DOHH2 (cell line): ENCODE results near the gene IFI16.

Experiments
- H3F3A ChIP-seq: fragments of 200-600 bp; sonication (generic), shearing (Covaris generic); 2 replicates; pipeline ENCODE4 v1.6.0; 2016; ENCODE audit warnings: antibody characterized with exemption, mild to moderate bottlenecking; ENCODE audit not compliant: control insufficient read depth, insufficient read depth
- H3K27ac ChIP-seq: fragments of 200-600 bp; sonication (generic); 2 replicates; pipeline ENCODE4 v1.5.1; 2014; ENCODE audit warnings: low read depth, mild to moderate bottlenecking, low read length, moderate library complexity
- H3K27me3 ChIP-seq: fragments of 200-600 bp; sonication (generic); 2 replicates; pipeline ENCODE4 v1.6.1; 2014; ENCODE audit warnings: mild to moderate bottlenecking, low read length, mixed read lengths; ENCODE audit not compliant: control insufficient read depth
- H3K36me3 ChIP-seq: fragments of 200-600 bp; sonication (generic); 2 replicates; pipeline ENCODE4 v1.6.1; 2014; ENCODE audit warnings: mild to moderate bottlenecking, low read length, moderate library complexity, mixed read lengths; ENCODE audit not compliant: control insufficient read depth
- H3K4me1 ChIP-seq: fragments of 200-600 bp; sonication (generic); 2 replicates; pipeline ENCODE4 v1.6.1; 2014; ENCODE audit warnings: mild to moderate bottlenecking, low read length, mixed read lengths; ENCODE audit not compliant: control insufficient read depth
- H3K4me2 ChIP-seq: fragments of 200-600 bp; sonication (generic); 2 replicates; pipeline ENCODE4 v1.6.0; 2014; ENCODE audit warnings: mild to moderate bottlenecking, low read length, moderate library complexity
- H3K4me3 ChIP-seq: fragments of 200-600 bp; sonication (generic); 2 replicates; pipeline ENCODE4 v1.5.1; 2014; ENCODE audit warnings: mild to moderate bottlenecking, low read length, mixed read lengths
- H3K79me2 ChIP-seq: fragments of 200-600 bp; sonication (generic); 2 replicates; pipeline ENCODE4 v1.6.1; 2014; ENCODE audit warnings: mild to moderate bottlenecking, low read length, mixed read lengths; ENCODE audit not compliant: control insufficient read depth
- H3K9me2 ChIP-seq: fragments of 200-600 bp; sonication (generic); replicated peaks from 2 replicates; pipeline ENCODE4 v1.6.1; 2014; ENCODE audit warnings: mild to moderate bottlenecking, low read length, mixed read lengths; ENCODE audit not compliant: control insufficient read depth
- H3K9me3 ChIP-seq: fragments of 200-600 bp; sonication (generic); 2 replicates; pipeline ENCODE4 v1.6.1; 2014; ENCODE audit warnings: antibody characterized with exemption, low read length, mixed read lengths; ENCODE audit not compliant: control insufficient read depth, insufficient read depth
- H4K20me1 ChIP-seq: fragments of 200-600 bp; sonication (generic); 2 replicates; pipeline ENCODE4 v1.6.0; 2014; ENCODE audit warnings: low read depth, mild to moderate bottlenecking, antibody characterized with exemption, low read length, moderate library complexity; ENCODE audit not compliant: control insufficient read depth, insufficient read depth
- EZH2phosphoT487 ChIP-seq: fragments of 200-600 bp; sonication (generic); IDR thresholded peaks from 2 replicates; pipeline ENCODE4 v1.6.1; 2017; ENCODE audit warnings: borderline replicate concordance, mild to moderate bottlenecking, antibody characterized with exemption, low read length, moderate library complexity, mixed read lengths
- TF ChIP-seq, protein P1 (sequence below): fragments of 200-600 bp; sonication (generic); IDR thresholded peaks from one replicate; pipeline ENCODE4 v1.5.1; 2014; ENCODE audit warnings: antibody characterized with exemption, mild to moderate bottlenecking, low read depth, low read length; ENCODE audit not compliant: poor library complexity, severe bottlenecking

Gene IFI16

DNA sequence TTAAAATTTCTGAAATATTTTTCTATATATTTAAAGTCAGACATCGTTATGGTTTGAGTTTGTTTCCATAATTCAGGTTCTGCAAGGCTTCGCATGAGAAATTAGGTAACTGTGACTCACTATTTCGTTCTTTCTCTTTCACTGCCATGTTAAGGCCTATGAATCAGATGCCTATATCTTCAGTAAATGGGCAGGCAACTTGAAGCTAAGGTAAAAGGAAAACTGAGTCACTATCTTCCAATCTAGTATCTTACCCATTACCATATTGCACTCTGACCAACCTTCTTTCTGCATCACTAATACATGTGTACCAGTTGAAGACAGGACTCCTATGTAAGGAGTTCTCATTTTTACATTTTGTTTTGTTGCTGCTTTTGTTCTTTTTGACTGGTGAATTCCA lies 40.5 kb upstream of the IFI16 start:
- H3K4me2 ChIP-seq = no peak overlapping the region
- no peaks in the 10 kb centered on the region for H3K9me2 ChIP-seq
- H3F3A ChIP-seq = no peaks in the 10 kb centered on the region
- peaks cover 12% of the 10 kb centered on the region; the same call in 1 of the 2 replicates for H3K27me3 ChIP-seq
- H3K27ac ChIP-seq = no peak overlapping the region
- no peak overlapping the region for H3K4me3 ChIP-seq
- TF ChIP-seq, protein P1, sequence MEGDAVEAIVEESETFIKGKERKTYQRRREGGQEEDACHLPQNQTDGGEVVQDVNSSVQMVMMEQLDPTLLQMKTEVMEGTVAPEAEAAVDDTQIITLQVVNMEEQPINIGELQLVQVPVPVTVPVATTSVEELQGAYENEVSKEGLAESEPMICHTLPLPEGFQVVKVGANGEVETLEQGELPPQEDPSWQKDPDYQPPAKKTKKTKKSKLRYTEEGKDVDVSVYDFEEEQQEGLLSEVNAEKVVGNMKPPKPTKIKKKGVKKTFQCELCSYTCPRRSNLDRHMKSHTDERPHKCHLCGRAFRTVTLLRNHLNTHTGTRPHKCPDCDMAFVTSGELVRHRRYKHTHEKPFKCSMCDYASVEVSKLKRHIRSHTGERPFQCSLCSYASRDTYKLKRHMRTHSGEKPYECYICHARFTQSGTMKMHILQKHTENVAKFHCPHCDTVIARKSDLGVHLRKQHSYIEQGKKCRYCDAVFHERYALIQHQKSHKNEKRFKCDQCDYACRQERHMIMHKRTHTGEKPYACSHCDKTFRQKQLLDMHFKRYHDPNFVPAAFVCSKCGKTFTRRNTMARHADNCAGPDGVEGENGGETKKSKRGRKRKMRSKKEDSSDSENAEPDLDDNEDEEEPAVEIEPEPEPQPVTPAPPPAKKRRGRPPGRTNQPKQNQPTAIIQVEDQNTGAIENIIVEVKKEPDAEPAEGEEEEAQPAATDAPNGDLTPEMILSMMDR = no peak
- TF ChIP-seq EZH2phosphoT487 = no peak
- no peaks in the 10 kb centered on the region for H3K36me3 ChIP-seq
- H3K79me2 ChIP-seq = no peaks in the 10 kb centered on the region
- no peaks in the 10 kb centered on the region for H3K4me1 ChIP-seq
- no peaks in the 10 kb centered on the region for H3K9me3 ChIP-seq
- no peaks in the 10 kb centered on the region for H4K20me1 ChIP-seq

DNA sequence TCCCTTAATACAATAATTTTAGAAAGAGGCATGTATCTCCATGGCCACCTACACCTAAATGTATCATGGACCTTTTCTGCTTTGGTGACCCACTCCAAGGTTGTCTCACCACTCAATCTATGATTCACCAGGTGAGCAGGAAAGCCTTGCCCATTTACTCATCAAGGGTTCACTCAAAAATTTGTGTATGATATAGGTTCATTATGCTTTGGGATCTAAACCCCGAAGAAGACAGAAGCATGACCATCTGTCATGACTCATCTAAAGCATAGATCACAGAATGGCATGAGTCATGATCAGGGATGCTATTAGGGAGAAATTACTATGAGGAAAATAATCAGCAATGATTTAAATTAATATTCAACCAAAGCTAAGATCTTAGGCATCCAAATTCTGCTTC lies 39.9 kb upstream of the IFI16 start:
- TF ChIP-seq EZH2phosphoT487 = no peak
- TF ChIP-seq, protein P1 = no peak
- H3K4me2 ChIP-seq = no peak overlapping the region
- no peaks in the 10 kb centered on the region for H3K79me2 ChIP-seq
- H3F3A ChIP-seq = no peaks in the 10 kb centered on the region
- H3K4me1 ChIP-seq = no peaks in the 10 kb centered on the region
- no peaks in the 10 kb centered on the region for H3K9me3 ChIP-seq
- H3K4me3 ChIP-seq = no peak overlapping the region
- no peaks in the 10 kb centered on the region for H3K9me2 ChIP-seq
- no peaks in the 10 kb centered on the region for H4K20me1 ChIP-seq
- no peaks in the 10 kb centered on the region for H3K36me3 ChIP-seq
- peaks cover 12% of the 10 kb centered on the region; the same call in 1 of the 2 replicates for H3K27me3 ChIP-seq
- H3K27ac ChIP-seq = no peak overlapping the region

DNA sequence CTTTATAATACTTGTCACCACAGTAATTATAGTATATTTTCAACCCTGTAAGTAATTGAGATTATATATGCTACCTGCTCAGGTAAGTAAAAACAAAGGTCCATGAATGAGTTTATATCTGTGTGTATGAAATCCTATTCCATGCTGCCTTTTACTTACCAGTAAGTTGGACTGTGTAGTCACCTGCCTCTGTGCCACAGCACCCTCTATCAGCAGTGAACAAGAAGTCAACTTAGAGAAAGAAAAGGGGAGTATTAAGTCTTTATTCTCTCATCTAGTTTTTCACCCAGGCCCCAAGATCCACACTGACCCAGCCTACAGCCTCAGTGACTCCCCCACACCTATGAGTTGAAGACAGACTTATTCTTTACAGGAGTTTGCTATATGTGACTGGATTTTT lies 36.9 kb upstream of the IFI16 start:
- H3F3A ChIP-seq = no peaks in the 10 kb centered on the region
- H3K79me2 ChIP-seq = no peaks in the 10 kb centered on the region
- H3K9me3 ChIP-seq = no peaks in the 10 kb centered on the region
- no peaks in the 10 kb centered on the region for H3K36me3 ChIP-seq
- no peak for TF ChIP-seq EZH2phosphoT487
- TF ChIP-seq, protein P1 = peak; percentile 21
- H3K9me2 ChIP-seq = no peaks in the 10 kb centered on the region
- no peak overlapping the region for H3K4me3 ChIP-seq
- H3K27me3 ChIP-seq = peaks cover 12% of the 10 kb centered on the region
- no peaks in the 10 kb centered on the region for H3K4me1 ChIP-seq
- H4K20me1 ChIP-seq = no peaks in the 10 kb centered on the region
- no peak overlapping the region for H3K27ac ChIP-seq
- no peak overlapping the region for H3K4me2 ChIP-seq
